Neural cell (in vitro differentiated cells): ENCODE results near the gene ZNF431.

Source experiments
- EP300 ChIP-seq: fragments of 450-650 bp; conservative IDR thresholded peaks from 2 replicates; pipeline ENCODE4 v1.6.1; 2014; ENCODE audit warnings: antibody characterized with exemption, mild to moderate bottlenecking, moderate library complexity; ENCODE audit not compliant: poor library complexity, severe bottlenecking
- EZH2 ChIP-seq: fragments of 200-600, 300-800 bp; shearing (Covaris generic), sonication (generic); IDR thresholded peaks from 2 replicates; pipeline ENCODE4 v1.6.1; 2014; ENCODE audit warnings: antibody characterized with exemption, low read length, borderline replicate concordance, mild to moderate bottlenecking; ENCODE audit not compliant: insufficient read depth, poor library complexity, severe bottlenecking
- MXI1 ChIP-seq: fragments of 450-650 bp; conservative IDR thresholded peaks from 2 replicates; pipeline ENCODE4 v1.6.1; 2014; ENCODE audit warnings: antibody characterized with exemption, mild to moderate bottlenecking; ENCODE audit not compliant: poor library complexity, severe bottlenecking
- POLR2AphosphoS5 ChIP-seq: IDR thresholded peaks from 2 replicates; pipeline ENCODE4 v1.6.1; 2012
- TAF1 ChIP-seq: IDR thresholded peaks from 2 replicates; pipeline ENCODE4 v1.6.1; 2012; ENCODE audit warnings: low read depth
- TF ChIP-seq, protein P1 (sequence below): fragments of 450-650 bp; IDR thresholded peaks from 2 replicates; pipeline ENCODE4 v1.5.1; 2014; ENCODE audit warnings: antibody characterized with exemption, mild to moderate bottlenecking, moderate library complexity; ENCODE audit not compliant: poor library complexity, severe bottlenecking
- TF ChIP-seq, protein P2 (sequence below): IDR thresholded peaks from 2 replicates; pipeline ENCODE4 v1.6.1; 2012; ENCODE audit warnings: borderline replicate concordance

GRCh38 chr19:21141787-21142464 lies at the start of gene ZNF431:
- TF ChIP-seq, protein P1, sequence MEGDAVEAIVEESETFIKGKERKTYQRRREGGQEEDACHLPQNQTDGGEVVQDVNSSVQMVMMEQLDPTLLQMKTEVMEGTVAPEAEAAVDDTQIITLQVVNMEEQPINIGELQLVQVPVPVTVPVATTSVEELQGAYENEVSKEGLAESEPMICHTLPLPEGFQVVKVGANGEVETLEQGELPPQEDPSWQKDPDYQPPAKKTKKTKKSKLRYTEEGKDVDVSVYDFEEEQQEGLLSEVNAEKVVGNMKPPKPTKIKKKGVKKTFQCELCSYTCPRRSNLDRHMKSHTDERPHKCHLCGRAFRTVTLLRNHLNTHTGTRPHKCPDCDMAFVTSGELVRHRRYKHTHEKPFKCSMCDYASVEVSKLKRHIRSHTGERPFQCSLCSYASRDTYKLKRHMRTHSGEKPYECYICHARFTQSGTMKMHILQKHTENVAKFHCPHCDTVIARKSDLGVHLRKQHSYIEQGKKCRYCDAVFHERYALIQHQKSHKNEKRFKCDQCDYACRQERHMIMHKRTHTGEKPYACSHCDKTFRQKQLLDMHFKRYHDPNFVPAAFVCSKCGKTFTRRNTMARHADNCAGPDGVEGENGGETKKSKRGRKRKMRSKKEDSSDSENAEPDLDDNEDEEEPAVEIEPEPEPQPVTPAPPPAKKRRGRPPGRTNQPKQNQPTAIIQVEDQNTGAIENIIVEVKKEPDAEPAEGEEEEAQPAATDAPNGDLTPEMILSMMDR: peak; percentile 10
- TF ChIP-seq TAF1 (peak; percentile 94), EP300 (peak; percentile 52), EZH2 (no peak), POLR2AphosphoS5 (peak; percentile 98), MXI1 (peak; percentile 89)
- TF ChIP-seq, protein P2, sequence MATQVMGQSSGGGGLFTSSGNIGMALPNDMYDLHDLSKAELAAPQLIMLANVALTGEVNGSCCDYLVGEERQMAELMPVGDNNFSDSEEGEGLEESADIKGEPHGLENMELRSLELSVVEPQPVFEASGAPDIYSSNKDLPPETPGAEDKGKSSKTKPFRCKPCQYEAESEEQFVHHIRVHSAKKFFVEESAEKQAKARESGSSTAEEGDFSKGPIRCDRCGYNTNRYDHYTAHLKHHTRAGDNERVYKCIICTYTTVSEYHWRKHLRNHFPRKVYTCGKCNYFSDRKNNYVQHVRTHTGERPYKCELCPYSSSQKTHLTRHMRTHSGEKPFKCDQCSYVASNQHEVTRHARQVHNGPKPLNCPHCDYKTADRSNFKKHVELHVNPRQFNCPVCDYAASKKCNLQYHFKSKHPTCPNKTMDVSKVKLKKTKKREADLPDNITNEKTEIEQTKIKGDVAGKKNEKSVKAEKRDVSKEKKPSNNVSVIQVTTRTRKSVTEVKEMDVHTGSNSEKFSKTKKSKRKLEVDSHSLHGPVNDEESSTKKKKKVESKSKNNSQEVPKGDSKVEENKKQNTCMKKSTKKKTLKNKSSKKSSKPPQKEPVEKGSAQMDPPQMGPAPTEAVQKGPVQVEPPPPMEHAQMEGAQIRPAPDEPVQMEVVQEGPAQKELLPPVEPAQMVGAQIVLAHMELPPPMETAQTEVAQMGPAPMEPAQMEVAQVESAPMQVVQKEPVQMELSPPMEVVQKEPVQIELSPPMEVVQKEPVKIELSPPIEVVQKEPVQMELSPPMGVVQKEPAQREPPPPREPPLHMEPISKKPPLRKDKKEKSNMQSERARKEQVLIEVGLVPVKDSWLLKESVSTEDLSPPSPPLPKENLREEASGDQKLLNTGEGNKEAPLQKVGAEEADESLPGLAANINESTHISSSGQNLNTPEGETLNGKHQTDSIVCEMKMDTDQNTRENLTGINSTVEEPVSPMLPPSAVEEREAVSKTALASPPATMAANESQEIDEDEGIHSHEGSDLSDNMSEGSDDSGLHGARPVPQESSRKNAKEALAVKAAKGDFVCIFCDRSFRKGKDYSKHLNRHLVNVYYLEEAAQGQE: peak; percentile 95
